Stimulated activated CD8-positive, alpha-beta memory T cell treated with anti-CD3 and anti-CD28 coated beads, Interleukin-12 subunit alpha, Interleukin-12 subunit beta, amount 100 ng/mL, for 24 hours (primary cell): ENCODE measurements around the gene KRTAP19-3.
"Not testable (repeated sequence)": the region's sequence is repeated elsewhere in the genome, so short reads cannot be mapped to it uniquely, and the experiment has no call there.

Source experiments
- DNase-seq: peaks from one replicate; pipeline ENCODE4 v3.0.0-alpha.2; 2020; ENCODE audit errors: extremely low read depth

The KRTAP19-3 gene

GRCh38 chr21:30491963-30492428 lies at the start of gene KRTAP19-3:
Gene KRTAP19-3, minus strand, starts transcription at chr21:30492013. Its CDS starts 56 bp downstream, at chr21:30491957.
- DNase-seq = no peak

DNA sequence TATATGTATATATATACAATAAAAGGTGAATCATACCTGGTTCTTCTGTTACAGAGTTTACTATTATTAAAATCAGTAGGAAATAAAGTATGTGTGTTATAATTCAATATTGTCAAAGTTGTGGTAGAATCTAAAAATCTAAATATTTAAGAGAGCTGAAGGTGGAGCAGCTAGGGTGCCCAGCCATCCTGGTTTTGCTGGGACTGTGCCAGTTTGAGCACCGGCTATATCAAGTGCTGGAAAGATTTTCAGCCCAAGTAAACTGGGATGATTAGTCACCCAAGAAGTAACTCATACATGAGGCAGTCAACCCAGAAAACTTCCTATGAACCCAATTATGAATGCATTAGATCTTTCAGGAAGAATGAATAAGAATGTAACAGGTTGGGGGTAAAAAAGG lies 27.1 kb upstream of the KRTAP19-3 start:
- DNase-seq = no peak

GRCh38 chr21:30515681-30516080 lies 23.9 kb upstream of the KRTAP19-3 start:
- DNase-seq = no peak

GRCh38 chr21:30505621-30506205 lies 13.9 kb upstream of the KRTAP19-3 start:
- DNase-seq = not testable (repeated sequence)

DNA sequence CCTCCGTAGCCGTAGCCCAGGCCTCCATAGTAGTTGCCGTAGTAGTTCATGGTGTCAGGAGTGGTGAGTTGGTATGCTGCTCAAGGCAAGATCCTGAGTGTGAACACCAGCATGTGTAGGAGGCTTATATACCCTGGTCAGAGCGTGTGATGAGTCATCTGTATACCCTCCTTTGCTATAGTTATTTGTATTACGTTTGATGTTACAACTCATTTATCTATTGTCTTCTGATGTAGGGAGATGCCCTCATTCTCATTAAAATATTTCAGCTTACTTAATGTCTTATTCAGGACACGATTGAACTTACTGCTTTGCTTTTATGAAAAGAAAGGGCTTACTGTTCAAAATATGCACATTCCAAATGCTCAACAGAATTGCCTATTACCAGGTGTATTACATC lies 10.2 kb upstream of the KRTAP19-3 start, which contains the start of gene KRTAP19-5:
Gene KRTAP19-5, minus strand, starts transcription at position 101 of the 400 bp plus-strand sequence. Its CDS starts 51 bp downstream, at position 50.
- DNase-seq = no peak

DNA sequence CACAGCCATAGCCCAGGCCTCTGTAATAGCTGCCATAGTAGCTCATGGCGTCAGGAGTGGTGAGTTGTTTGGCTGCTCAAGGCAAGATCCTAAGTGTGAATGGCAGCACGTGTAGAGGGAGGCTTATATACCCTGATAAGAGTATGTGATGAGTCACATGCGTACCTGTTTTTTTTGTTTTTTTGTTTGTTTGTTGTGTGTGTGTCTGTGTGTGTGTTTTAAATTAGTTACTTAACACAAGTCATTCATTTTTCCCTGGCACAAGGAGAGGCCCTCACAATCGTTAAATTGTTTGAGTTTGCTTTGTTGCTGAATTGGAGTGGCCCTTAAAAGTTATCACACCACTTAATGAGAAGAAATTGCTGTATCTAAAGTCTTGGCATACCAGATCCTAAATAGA lies 5.3 kb upstream of the KRTAP19-3 start, which contains the start of gene KRTAP19-4:
Gene KRTAP19-4, minus strand, starts transcription at position 101 of the 400 bp plus-strand sequence. Its CDS starts 55 bp downstream, at position 46.
- no peak for DNase-seq

- DNase-seq = no peak
Measured at GRCh38 chr21:30487336-30487735, 4.5 kb downstream of the KRTAP19-3 start, which contains the start of gene KRTAP19-2. Gene KRTAP19-2, minus strand, starts transcription at chr21:30487436. Its CDS starts 88 bp downstream, at chr21:30487348.

- no peak for DNase-seq
Measured at GRCh38 chr21:30486180-30486579, 5.6 kb downstream of the KRTAP19-3 start.

GRCh38 chr21:30482130-30482529 lies 9.7 kb downstream of the KRTAP19-3 start:
- no peak for DNase-seq

GRCh38 chr21:30480145-30480544 lies 11.7 kb downstream of the KRTAP19-3 start, which contains the start of gene KRTAP19-1:
Gene KRTAP19-1, minus strand, starts transcription at chr21:30480367. Its CDS starts 50 bp downstream, at chr21:30480317.
- no peak for DNase-seq

- no peak for DNase-seq
Measured at GRCh38 chr21:30479259-30479658, 12.6 kb downstream of the KRTAP19-3 start.

GRCh38 chr21:30478004-30478403 lies 13.8 kb downstream of the KRTAP19-3 start:
- no peak for DNase-seq

- no peak for DNase-seq
Measured at GRCh38 chr21:30468900-30469714, 22.7 kb downstream of the KRTAP19-3 start.

DNA sequence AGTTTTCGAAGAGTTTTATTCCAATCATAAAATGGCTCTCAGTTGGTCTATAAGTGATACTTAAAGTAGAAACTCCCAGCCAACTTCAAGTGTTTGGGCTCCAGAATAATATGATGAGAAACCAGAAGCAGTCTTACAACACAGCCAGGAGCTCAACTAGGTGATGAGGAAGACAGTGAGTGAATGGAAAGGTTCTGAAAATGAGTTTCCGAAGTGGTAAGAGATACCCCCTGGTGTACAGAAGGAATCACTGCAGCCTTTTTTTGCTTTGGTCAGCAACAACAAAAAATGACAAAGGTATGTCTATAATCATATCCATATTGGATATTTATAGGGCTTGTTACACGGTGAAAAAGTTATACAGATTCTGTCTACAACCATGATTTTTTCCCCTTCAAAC lies 28.1 kb downstream of the KRTAP19-3 start:
- DNase-seq = no peak

- DNase-seq = no peak
Measured at GRCh38 chr21:30448514-30448913, 43.3 kb downstream of the KRTAP19-3 start.

DNA sequence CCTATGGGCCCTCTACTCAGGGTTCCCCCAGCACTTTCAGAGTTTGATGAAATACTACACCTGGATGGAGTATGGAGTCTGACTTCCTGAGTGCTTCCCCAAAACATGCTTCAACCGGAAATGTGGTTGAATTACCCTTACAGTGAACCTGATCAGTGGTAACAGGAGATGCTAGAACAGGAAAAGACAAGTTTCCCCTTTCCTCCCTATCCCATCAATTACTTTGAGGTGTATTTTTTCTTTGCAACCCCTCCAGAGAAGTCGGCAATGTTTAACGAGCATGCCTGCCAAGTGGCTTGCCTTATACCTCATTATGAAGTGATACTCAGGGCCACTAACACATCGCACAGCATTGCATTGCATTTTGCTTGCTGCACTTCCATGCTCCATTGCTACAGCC lies 44.8 kb downstream of the KRTAP19-3 start:
- no peak for DNase-seq

- no peak for DNase-seq
Measured at GRCh38 chr21:30444204-30444603, 47.6 kb downstream of the KRTAP19-3 start.

DNA sequence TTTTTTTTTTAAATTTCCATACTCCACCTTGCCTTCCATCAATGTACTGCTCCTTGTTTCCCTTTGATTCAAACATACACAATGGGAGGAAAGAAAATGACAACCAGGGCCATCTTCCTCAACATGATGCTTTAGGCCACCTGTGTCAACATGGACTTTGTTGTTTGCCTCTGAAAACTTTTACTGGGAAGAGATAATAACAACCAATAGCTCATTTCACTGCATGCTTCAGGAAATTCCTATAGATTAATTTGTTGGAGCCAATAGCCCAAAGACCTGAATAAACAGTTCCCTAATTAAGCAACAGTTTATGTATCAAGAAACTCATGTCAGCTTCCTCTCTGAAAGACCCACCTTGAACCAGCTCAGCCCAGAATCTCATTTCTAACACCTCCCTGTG lies 48.6 kb downstream of the KRTAP19-3 start:
- no peak for DNase-seq
